Fibroblast of peridontal ligament (primary cell): ENCODE data around the gene UBALD2.
A peak's percentile ranks its signal among the peaks of the same experiment; 100 is the strongest.
"Not testable (repeated sequence)": the region's sequence is repeated elsewhere in the genome, so short reads cannot be mapped to it uniquely, and the experiment has no call there.

ENCODE experiments used
- DNase-seq: peaks from one replicate; pipeline ENCODE4 v3.0.0-alpha.2; 2010; ENCODE audit errors: extremely low read depth

The UBALD2 gene

GRCh38 chr17:76265624-76266243 is 586 bp downstream of the UBALD2 start:
- peak; percentile 50 for DNase-seq

GRCh38 chr17:76266244-76266938 is 1.2 kb downstream of the UBALD2 start:
- DNase-seq: no peak

- no peak for DNase-seq
Observed at GRCh38 chr17:76267051-76267576, 2.0 kb downstream of the UBALD2 start.

- not testable (repeated sequence) for DNase-seq
Observed at GRCh38 chr17:76267581-76268001, 2.4 kb downstream of the UBALD2 start.

GRCh38 chr17:76268015-76268749 is 3.0 kb downstream of the UBALD2 start:
- DNase-seq: peak; percentile 65

- DNase-seq: no peak
Observed at GRCh38 chr17:76268991-76269981, 4.1 kb downstream of the UBALD2 start.

GRCh38 chr17:76270127-76270592 is 5.0 kb downstream of the UBALD2 start:
- DNase-seq: no peak

GRCh38 chr17:76270770-76271668 is 5.9 kb downstream of the UBALD2 start:
- no peak for DNase-seq

GRCh38 chr17:76271669-76272540 is 6.8 kb downstream of the UBALD2 start:
- no peak for DNase-seq

GRCh38 chr17:76272541-76273444 is 7.6 kb downstream of the UBALD2 start:
- DNase-seq: no peak

GRCh38 chr17:76273445-76274111 is 8.4 kb downstream of the UBALD2 start:
- no peak for DNase-seq

- no peak for DNase-seq
Observed at GRCh38 chr17:76274112-76274956, 9.2 kb downstream of the UBALD2 start.

GRCh38 chr17:76275382-76276068 is 10.4 kb downstream of the UBALD2 start:
- DNase-seq: no peak

GRCh38 chr17:76276069-76276431 is 10.9 kb downstream of the UBALD2 start:
- DNase-seq: no peak

- DNase-seq: peak; percentile 71
Observed at GRCh38 chr17:76276461-76277299, 11.5 kb downstream of the UBALD2 start.
